CD4-positive, alpha-beta T cell treated with Interleukin-2 at 100 ng/mL for 4 hours (primary cell): Measurements from ENCODE around the gene DCUN1D5.

Source experiments
- DNase-seq: peaks from one replicate; pipeline ENCODE4 v3.0.0-alpha.2; 2020; ENCODE audit warnings: low spot score

Gene DCUN1D5

DNA sequence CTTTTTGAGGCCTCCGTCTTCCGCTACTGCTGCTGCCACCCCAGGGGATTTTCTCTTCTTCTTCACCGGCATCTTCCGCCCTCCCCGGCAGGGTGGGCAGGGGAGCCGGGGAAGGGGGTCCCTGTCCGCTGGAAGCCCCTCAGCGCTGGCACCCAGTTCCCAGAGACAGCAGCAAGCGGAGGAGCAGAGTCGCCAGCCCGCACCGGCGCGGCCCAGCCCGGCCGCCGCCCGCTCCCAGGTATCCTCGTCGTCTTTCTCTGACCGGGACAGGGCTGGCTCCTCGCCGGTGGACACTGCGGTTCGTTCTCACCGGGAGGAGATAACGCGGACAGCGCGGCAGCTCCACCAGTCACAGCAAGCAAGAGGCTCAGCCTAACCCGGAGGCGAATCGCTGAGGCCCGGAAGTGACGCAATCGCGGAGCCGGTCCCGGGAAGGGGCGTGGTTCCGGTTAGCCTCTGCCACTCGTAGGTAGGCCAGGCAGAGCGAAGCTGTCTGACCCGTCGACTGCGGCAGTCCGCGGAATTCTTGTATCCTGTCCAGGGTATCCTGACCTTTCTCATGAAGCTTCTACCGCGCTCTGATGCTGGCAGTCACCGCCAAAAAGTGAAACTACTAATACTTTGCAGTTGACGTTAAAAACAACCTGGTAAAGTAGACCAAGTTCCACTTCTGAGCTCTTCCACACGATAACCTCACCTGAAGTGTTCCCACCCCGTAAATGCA, at the start of gene DCUN1D5:
Gene DCUN1D5 (minus strand): TSS at position 360 of the 724 bp plus-strand sequence. CDS start 288 bp downstream, at position 72.
- DNase-seq = peak; percentile 94

DNA sequence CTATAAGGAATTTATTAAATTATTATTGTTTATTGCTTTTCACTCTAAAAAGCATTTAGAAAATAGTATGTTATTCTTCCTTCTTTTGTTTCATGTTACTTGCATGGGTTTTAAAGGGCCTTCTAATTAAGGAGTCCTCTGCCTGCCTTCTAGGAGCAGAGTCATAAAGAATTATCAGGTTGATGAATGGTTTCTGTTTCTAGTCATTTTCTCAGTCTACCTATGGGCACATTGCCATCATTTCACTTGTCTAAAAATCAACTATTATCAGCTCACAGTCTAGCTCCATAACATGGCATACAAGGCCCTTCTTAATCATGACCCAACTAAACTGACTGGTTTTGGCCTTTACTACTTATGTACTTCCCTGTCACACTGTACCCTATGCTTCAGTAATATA, 33.5 kb upstream of the DCUN1D5 start:
- no peak for DNase-seq

DNA sequence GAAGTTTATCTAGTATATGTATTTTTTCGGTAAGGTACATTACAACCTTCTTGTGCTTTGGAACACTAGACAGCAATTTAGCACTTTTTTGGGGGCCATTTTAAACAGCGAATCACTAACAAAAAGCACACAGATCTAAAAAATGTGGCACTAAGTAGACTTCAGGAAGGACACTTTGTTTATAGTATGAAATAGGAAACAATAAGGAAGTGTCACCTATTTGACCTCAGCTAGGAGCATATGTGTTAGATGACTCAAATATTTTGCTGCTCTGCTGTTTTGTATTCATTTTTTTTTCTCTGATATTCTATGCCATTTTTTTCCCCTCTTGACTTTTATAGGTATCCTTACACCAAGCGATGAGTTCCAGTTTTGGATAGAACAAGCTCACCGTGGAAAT, 22.9 kb upstream of the DCUN1D5 start:
- DNase-seq = no peak

DNA sequence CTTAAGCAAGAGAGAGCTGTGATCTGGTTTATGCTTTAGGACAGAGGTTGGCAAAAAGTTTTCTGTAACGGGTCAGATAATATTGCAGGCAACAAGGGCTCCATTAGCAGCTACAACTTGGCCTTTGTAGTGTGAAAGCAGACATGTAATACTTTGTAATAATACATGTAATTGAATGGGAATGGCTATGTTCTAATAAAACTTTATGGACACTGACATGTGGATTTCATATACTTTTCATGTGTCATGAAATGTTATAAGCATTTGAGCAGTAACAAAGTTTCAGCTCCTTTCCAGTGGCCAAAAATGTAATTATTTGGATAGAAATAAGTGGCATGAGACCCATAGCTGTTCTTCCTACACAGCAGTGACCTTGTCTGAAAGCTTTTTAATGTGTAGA, 20.4 kb upstream of the DCUN1D5 start:
- no peak for DNase-seq

DNA sequence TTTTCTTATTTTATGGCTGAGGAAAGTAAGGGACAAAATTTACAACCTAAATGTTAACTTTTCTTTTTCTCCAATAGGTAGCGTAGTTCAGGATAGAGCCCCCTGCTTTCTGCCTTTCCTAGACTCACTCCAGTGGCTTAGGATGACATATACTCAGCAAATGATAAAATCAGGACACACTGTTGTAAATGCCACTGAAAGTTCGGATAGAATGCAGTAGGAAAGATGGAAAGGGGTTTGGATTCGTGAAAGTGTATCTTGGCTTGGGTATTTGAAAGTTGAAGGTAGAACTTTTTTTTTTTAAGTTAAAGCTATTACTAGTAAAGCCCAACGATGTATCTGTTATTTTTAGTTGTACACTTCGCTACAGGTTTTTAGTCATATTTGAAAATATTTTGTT, 19.4 kb upstream of the DCUN1D5 start:
- no peak for DNase-seq

DNA sequence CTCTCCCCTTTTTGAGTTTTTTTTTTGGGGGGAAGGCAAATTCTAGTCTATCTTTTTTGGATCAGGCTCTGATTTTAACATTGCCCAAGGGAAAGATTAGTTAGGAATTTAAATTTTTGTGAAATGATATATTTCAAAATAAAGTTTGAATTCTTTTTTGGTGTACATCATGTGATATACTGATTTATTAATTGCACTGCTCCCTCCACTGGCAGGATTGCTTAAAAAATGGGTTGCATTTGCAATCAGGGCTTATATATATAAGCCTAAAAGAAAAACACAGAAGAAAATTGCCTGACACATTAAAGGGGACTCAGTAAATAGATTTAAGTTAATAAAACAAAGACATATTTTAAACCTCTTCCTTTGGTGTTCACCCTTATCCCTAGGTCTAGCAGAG, 18.4 kb upstream of the DCUN1D5 start:
- DNase-seq = no peak

DNA sequence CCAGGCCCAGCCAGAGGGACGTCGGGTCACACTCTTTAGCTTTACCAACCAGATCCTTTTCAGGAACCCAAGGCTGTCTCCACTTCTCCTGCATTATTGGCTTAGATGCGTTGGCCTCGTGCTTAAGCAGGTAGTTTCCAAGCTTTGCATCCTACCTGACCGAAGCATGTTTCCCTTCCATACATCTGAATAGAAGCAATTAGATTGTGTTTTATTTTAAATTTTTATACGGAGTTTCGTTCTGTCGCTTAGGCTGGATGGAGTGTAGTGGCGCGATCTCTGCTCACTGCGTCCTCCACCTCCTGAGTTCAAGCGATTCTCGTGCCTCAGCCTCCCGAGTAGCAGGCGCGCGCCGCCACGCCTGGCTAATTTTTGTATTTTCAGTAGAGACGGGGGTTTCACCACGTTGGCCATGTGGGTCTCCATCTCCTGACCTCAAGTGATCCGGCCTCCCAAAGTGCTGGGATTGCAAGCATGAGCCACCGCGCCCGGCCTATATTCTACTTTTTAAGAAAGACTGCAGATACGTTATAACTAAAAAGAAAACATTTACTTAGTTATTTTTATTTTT, 17.9 kb upstream of the DCUN1D5 start:
- no peak for DNase-seq

DNA sequence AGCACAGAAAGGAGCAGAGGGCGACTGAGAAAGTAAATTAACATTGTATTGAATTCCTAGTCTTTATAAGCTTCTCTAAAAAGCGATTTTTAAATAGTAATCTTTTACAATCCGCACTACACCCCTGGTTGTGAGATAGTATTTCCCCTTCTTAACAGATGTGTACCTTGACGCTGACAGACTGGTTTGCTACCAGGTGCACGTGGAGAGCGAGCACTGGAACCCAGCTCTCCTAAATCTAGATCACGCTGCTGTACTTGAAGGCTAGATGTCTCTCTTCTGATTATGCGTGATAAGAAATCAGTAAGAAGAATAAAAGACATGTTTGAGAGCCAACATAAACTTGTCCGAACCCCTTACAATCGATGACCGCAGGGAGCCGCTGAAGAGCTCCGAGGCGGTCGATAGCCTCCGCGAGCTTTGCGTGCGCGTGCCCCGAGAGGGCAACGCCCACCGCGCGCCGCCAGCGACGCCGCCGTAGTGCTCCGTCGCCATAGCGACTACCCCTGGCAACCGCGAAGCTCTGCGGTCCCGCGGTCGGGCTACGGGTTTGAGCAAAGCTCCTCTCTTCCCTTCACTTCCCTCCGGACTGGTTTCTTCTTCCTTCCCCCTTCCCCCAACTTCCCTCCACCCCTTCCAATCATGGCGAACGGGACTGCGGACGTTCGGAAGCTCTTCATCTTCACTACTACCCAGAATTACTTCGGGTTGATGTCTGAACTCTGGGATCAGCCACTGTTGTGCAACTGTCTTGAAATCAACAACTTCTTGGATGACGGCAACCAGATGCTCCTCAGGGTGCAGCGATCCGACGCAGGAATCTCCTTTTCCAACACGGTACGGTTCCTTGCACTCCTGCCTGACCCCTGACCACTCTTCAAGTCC, 17.2 kb upstream of the DCUN1D5 start, which contains the start of gene DYNC2H1:
Gene DYNC2H1 (plus strand): TSS at position 494 of the 885 bp plus-strand sequence. CDS start 149 bp downstream, at position 643.
- DNase-seq = peak; percentile 88

DNA sequence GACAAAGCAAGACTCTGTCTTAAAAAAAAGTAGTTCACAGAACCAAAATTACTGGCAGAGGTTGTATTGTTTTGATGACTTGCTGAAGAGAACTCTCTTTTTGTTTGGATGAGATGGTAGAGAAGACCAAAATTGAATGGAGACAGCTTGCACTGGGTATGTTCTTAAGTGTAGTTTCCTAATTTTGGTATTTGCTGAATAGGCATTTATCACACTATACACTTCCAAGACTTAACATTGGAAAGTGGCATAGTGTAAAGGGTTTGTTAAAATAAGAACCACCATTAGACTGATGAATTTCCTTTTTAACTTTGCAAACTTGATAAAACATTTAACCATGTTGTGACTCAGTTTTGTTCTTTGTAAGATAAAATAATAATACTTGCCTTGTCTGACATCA, 5.3 kb upstream of the DCUN1D5 start:
- DNase-seq = no peak

DNA sequence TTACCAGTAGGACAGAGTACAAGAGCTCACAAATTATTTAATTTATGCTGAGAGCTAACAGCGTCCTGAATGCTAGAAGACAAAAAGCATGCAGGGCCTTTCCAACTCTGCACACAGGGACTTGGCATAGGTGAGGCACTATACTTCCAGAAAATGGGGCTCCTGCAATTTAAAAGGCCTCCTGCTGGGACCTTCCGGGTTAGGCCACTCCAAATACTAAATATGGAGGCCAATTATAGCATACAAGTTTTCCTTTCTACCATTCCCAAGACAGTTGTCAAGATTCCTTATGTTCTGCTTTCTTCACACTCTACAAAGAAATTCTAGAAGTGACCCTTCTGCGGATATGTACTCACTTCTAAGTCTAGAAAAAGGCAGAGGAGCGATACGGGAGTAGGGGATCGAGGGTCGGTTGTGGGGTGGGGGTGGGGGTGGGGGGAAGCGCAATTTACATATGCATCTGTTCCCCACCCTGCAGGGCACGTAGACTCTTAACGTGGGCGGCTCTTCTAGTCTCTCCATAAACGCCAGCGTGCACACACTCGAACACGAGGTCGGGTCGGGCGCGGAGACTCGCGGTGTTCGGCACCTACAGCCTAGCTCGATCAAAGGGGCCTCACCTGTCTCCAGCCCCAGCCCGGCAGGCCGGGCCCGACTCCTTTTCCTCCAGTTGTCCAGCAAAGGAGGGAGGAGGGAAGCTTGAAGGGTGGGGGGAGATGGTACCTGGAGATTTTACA, 728 bp downstream of the DCUN1D5 start:
- peak; percentile 26 for DNase-seq

DNA sequence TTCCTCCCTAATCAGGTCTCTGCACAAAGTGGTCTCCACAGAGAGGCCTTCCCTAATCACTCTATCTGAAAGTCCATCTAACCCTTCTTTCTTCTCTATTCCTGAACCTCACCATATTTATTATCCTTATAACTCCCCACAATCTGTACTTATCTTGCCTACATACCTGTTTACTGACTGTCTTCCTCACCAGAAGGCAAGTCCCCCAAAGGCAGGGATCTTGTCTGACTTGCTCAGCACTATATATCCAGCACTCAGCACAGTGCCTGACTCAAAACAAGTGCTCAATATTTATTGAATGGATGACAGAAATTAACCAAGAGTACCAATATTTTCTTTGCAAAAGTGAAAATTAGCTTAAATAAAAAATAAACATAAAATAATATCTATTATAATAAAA, 5.5 kb downstream of the DCUN1D5 start:
- no peak for DNase-seq

DNA sequence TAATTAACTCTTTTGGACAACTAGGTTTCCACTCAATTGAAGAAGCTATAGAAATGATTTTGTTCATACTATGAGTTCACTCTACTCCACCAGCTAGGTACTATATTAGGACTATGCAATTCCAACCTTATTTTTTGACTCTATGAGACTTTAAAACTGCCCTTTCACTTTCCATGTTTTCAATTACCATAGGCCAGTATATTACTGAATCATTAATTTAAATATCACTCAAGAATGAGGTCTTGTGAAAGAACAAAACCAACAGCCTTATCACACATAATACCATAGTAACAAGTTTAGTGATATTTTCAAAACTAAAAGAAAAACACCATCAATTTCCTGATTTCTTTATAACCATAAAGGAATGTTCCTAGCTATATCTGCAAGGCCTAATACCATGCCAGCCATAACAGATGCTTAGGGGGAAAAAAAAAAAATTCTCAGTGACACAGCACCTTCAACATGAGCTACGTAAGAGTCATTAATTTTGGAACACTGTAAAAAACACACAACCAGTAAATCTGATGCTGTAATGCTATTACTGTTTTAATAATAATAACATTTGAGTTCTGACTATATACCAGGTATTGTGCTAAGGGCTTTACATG, 6.1 kb downstream of the DCUN1D5 start:
- DNase-seq = no peak

DNA sequence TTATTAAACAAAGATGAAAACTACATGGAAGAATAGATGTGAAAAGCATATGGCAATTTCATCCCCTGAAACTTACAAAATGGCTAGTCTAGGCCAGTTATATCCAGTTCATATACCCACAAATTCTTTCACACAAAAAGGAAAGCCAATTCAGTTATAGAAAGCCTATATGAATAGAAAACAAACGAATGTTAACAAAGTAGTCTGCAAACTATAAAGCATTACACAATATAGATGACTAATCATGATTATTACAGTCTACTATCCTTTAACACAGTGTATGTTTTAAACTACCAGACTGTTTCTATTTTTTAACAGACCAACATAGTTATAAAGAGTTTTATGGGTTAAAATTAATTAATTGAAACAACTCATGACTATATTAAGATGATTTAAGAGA, 12.1 kb downstream of the DCUN1D5 start:
- no peak for DNase-seq

DNA sequence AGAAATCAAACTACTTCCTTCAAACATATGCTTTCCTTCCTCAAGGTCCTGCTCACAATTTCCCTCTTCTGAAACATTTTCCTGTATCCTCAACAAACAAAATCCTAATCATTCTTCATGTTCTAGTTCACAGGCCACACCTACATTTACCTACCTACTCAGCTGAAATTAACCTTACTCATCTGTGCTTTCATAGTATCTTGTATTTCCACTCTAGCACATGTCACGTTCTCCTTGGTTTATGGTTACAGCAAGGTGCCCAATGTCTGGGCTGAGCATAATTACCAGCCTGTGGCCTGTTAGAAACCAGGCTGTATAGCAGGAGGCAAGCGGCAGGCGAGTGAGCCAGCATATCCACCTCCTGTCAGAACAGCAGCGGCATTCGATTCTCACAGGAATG, 13.2 kb downstream of the DCUN1D5 start:
- no peak for DNase-seq

DNA sequence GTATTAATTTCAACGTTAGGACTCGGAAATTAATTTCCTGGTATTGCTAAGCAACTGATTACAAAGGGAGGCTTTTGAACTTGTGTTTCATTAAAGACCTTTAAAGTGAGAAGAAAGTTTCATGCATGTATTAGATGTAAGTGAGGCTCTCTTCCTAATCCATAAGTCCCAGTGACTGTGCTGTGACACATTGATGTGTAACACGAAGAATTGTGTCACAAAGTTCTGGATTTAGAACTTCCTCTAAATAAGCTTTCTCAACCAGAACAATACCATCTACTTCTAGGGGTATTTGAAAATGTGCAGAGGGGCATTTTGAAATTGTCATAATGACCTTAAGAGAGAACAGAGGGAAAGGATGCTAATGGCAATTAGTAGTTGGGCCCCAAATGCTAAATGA, 14.4 kb downstream of the DCUN1D5 start:
- no peak for DNase-seq

DNA sequence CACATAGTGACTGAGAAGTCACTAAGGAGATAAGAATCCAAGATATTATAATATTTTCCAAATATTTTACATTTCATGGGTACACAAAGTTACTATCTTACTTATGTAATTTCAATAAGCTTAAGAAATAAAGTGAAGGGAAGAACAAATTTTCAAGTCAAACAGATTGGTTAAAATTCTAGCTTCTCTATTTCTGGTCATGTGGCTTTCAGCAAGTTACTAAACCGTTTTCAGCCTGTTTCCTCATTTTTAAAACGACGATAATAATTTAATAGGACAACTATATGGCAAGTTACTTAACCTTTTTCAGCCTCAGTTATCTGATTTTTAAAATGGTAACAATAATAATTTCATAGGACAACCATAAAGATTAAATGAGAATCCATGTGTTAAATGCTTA, 15.6 kb downstream of the DCUN1D5 start:
- DNase-seq = no peak

DNA sequence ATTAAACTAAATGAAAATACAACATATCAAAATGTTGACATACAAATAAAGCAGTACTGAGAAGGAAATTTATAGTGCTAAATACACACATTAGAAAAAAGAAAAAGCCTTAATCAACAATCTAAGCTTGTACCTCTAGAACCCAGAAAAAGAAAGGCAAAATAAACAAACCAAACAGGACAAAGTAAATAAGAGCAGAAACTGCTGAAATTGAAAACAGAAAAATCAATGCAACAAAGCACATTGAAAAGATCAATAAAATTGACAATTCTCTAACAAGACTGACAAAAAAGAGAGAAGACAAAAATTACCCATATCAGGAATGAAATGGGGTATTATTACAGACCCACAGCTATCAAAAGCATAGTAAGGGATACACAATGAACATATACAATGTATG, 21.0 kb downstream of the DCUN1D5 start:
- no peak for DNase-seq

DNA sequence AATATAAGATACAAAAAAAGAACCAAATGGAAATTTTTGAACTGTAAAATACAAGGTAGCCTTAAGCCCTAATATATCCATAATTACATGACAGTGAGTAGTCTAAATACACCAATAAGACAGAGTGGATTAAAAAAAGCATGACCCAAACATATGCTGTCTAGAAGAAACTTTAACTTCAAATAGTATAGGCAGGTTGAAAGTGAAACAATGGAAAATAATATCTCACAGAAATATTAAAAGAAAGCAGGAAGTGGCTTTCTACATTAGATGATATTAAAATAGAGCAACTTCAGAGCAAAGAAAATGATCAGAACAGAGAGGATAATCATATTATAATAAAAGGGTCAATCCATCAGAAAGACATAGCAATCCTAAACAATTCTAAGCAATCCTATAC, 21.8 kb downstream of the DCUN1D5 start:
- DNase-seq = no peak

DNA sequence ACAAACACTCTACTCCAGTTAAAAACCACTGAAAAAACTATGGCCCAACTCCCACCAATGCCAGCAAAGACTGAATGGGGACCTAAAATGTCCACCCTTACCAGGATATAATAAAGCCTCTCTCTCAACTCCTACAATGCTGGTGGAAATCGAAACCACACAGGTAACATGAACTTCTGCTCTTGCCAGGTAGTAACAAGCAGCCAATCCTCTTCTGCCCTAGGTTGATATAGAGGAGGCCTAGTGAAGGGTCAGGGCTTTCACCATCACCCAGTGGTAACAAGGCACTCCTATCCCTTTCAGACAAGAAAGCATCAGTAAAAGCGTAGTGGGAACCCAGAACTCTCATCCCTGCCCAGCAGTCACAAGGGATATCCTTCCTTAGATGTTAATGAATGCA, 22.6 kb downstream of the DCUN1D5 start:
- DNase-seq = no peak

DNA sequence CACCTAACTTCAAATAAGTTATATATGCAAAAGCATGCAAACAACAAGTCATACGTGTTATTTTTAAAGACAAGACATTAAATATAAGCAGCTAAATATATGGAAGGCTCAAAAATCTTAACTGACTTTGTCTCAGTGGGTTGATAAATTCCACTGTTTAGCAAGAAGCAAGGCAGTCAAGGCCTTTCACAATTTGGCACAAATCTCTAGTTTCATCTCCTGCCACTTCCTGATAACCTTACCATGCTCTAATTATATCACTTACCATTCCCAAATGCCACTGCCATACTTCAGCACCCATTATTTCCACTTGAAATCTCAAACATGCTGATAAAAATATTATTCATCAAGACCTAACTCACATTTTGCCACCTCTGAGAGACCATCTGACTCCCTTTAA, 24.8 kb downstream of the DCUN1D5 start:
- DNase-seq = no peak

DNA sequence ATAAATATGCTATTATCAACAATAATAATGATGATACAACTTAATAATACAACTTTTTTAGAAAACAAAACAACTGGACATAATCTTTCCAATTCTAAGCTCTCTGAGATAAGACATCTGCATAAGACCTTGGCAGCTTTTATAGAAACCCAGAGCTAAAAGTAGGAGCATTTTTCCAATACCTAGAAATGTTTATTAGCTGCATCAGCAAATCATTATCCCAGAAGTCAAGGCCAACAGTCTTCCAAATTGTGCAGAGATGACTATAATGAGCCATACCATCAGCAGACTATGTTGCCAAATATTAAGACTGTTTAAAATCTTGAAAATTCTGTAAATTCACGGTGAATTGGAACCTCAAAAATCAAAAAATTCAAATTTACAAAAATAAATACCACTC, 30.3 kb downstream of the DCUN1D5 start:
- no peak for DNase-seq
